ENCODE measurements around the gene PANK4.
A peak's percentile ranks its signal among the peaks of the same experiment; 100 is the strongest.

The PANK4 gene

DNA sequence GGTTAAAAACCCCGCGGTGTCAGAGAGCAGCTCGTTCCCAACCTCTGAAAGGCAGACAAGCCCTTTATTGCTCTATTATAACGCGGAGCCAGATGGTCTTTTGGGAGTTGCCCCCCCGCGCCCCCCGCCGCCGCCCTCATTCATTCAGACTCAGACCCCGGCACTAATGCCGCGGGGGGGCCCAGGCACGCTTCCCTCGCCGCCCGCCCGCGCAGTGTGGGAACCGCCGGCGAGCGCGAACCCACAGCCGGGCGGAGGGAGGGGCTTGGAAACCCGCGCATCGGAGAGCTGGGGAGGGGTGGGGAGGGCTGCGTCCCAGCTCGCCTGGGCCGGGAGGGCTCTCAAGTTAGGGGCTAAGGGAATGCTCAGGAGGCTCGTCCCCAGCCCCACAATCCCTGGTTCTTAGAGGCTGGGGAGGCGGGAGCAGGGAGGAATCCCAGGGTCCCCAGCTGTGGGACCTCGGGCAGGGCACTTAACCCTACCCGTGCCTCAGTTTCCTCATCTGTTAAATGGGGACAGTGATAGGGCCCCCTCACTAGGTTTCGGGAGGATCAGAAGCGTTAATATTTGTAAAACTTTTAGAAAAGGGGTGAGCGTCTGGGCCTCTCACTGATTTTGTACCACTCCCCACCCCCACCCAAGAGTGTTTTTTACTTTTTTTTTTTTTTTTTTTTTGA, 14.6 kb upstream of the PANK4 start:
- Histone ChIP-seq H3K27ac (no peak overlapping the region), H3K4me1 (ENCODE audit: low read depth, poor library complexity, severe bottlenecking) (peaks cover 12% of the 10 kb centered on the region), H3K36me3 (ENCODE audit: insufficient read depth) (no peaks in the 10 kb centered on the region), H4K20me1 (ENCODE audit: insufficient read depth) (no peaks in the 10 kb centered on the region), H3K4me3 (IDR thresholded peaks at IDR 0.05; ENCODE audit: insufficient read depth, low read depth, low read length) (no peak overlapping the region), H3K27me3 (ENCODE audit: insufficient read depth, low read depth) (peaks cover 19% of the 10 kb centered on the region; the same call in 1 of the 2 replicates), H3K9ac (no peak overlapping the region), H3K79me2 (ENCODE audit: insufficient read depth, low read depth) (no peaks in the 10 kb centered on the region), H3K4me2 (no peak overlapping the region; the same call in 1 of the 2 replicates), H2AFZ (ENCODE audit: low read depth) (no peak overlapping the region)
- TF ChIP-seq CTCF (conservative IDR thresholded peaks at IDR 0.05; ENCODE audit: low read depth, low read length), result no peak

- Histone ChIP-seq H3K4me3 (IDR thresholded peaks at IDR 0.05; ENCODE audit: insufficient read depth, low read depth, low read length) (no peak overlapping the region), H3K4me2 (no peak overlapping the region), H3K9ac (no peak overlapping the region), H3K4me1 (ENCODE audit: low read depth, poor library complexity, severe bottlenecking) (peaks cover 7% of the 10 kb centered on the region), H4K20me1 (ENCODE audit: insufficient read depth) (no peaks in the 10 kb centered on the region), H3K27me3 (ENCODE audit: insufficient read depth, low read depth) (peaks cover 32% of the 10 kb centered on the region), H3K79me2 (ENCODE audit: insufficient read depth, low read depth) (no peaks in the 10 kb centered on the region), H2AFZ (ENCODE audit: low read depth) (no peak overlapping the region), H3K36me3 (ENCODE audit: insufficient read depth) (no peaks in the 10 kb centered on the region), H3K27ac (no peak overlapping the region)
- TF ChIP-seq CTCF (conservative IDR thresholded peaks at IDR 0.05; ENCODE audit: low read depth, low read length), result peak; percentile 32; the same call in 1 of the 2 replicates
Measured at GRCh38 chr1:2539312-2539907, 13.0 kb upstream of the PANK4 start.

DNA sequence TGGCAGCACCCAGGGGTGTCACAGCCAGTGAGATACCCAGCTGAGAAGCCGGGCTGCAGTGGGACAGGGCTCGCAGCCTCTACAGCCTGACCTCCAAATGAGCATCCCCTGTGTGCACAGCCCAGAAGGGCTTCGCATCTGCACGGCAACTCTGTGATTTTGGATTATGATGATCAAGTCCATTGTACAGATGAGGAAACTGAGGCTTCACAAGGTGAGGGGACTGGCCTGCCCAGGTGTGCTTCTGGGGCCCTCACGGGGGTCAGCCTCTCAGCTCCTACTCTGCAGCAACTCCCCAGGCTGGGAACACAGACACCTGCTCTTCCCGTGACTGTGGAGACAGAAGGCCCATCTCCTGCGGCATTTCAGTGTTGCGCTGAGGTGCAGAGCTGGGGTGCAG, 12.5 kb upstream of the PANK4 start:
- Histone ChIP-seq H3K27ac (no peak overlapping the region), H3K27me3 (ENCODE audit: insufficient read depth, low read depth) (peaks cover 37% of the 10 kb centered on the region), H2AFZ (ENCODE audit: low read depth) (no peak overlapping the region), H3K79me2 (ENCODE audit: insufficient read depth, low read depth) (no peaks in the 10 kb centered on the region), H3K36me3 (ENCODE audit: insufficient read depth) (no peaks in the 10 kb centered on the region), H4K20me1 (ENCODE audit: insufficient read depth) (no peaks in the 10 kb centered on the region), H3K9ac (no peak overlapping the region), H3K4me3 (IDR thresholded peaks at IDR 0.05; ENCODE audit: insufficient read depth, low read depth, low read length) (no peak overlapping the region), H3K4me2 (no peak overlapping the region), H3K4me1 (ENCODE audit: low read depth, poor library complexity, severe bottlenecking) (peaks cover 7% of the 10 kb centered on the region)
- no peak; the same call in 1 of the 2 replicates for TF ChIP-seq CTCF (conservative IDR thresholded peaks at IDR 0.05; ENCODE audit: low read depth, low read length)

DNA sequence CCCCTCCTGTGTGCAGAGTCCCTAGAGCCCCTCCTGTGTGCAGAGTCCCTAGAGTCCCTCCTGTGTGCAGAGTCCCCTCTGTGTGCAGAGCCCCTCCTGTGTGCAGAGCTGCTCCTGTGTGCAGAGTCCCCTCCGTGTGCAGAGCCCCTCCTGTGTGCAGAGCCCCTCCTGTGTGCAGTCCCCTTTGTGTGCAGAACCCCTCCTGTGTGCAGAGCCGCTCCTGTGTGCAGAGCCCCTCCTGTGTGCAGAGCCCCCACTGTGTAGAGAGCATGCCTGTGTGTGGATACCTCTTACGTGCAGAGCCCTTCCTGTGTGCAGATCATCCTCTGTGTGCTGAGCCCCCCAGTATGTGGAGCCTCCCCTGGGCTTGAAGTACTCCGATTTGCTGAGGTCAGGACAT, 12.0 kb upstream of the PANK4 start:
- peaks cover 42% of the 10 kb centered on the region for H3K27me3 ChIP-seq (ENCODE audit: insufficient read depth, low read depth)
- no peak overlapping the region for H3K9ac ChIP-seq

More for the DNA sequence above, 12.0 kb upstream of the PANK4 start:
- Histone ChIP-seq H3K4me3 (IDR thresholded peaks at IDR 0.05; ENCODE audit: insufficient read depth, low read depth, low read length) (no peak overlapping the region), H3K4me2 (no peak overlapping the region), H4K20me1 (ENCODE audit: insufficient read depth) (no peaks in the 10 kb centered on the region), H3K36me3 (ENCODE audit: insufficient read depth) (no peaks in the 10 kb centered on the region), H3K4me1 (ENCODE audit: low read depth, poor library complexity, severe bottlenecking) (peaks cover 7% of the 10 kb centered on the region), H3K27ac (no peak overlapping the region), H2AFZ (ENCODE audit: low read depth) (no peak overlapping the region), H3K79me2 (ENCODE audit: insufficient read depth, low read depth) (no peaks in the 10 kb centered on the region)
- no peak for TF ChIP-seq CTCF (conservative IDR thresholded peaks at IDR 0.05; ENCODE audit: low read depth, low read length)

Measured in KMS-11 (cell line).